CD4-positive, alpha-beta T cell treated with Interleukin-10 for 1 hour (primary cell): ENCODE data around the gene RNF17.

Experiments used
- DNase-seq: peaks from one replicate; pipeline ENCODE4 v3.0.0-alpha.2; 2020

RNF17 gene

GRCh38 chr13:24899601-24900000, 135.6 kb downstream of the RNF17 start:
- no peak for DNase-seq

GRCh38 chr13:24900507-24900906, 136.5 kb downstream of the RNF17 start:
- DNase-seq: no peak

- no peak for DNase-seq
These were observed 141.3 kb downstream of the RNF17 start for GRCh38 chr13:24905242-24905641.

- DNase-seq: no peak
These were observed 142.3 kb downstream of the RNF17 start for GRCh38 chr13:24906268-24906667.

GRCh38 chr13:24910502-24911132, 146.6 kb downstream of the RNF17 start:
- DNase-seq: no peak

GRCh38 chr13:24911133-24911908, 147.4 kb downstream of the RNF17 start:
- DNase-seq: no peak

- no peak for DNase-seq
These were observed 152.5 kb downstream of the RNF17 start for GRCh38 chr13:24916464-24916863.

GRCh38 chr13:24921003-24921402, 157.0 kb downstream of the RNF17 start:
- no peak for DNase-seq

GRCh38 chr13:24921881-24922280, 157.9 kb downstream of the RNF17 start:
- DNase-seq: no peak

- no peak for DNase-seq
These were observed 158.4 kb downstream of the RNF17 start for GRCh38 chr13:24922387-24922744.

GRCh38 chr13:24922745-24923591, 159.0 kb downstream of the RNF17 start:
- peak; percentile 94 for DNase-seq

GRCh38 chr13:24925318-24926231, 161.6 kb downstream of the RNF17 start:
- no peak for DNase-seq

- DNase-seq: no peak
These were observed 163.9 kb downstream of the RNF17 start for GRCh38 chr13:24927810-24928404.

- no peak for DNase-seq
These were observed 165.2 kb downstream of the RNF17 start for GRCh38 chr13:24929196-24929595.
